Measurements from ENCODE around the gene C10orf53.
"Not testable (repeated sequence)": the region's sequence is repeated elsewhere in the genome, so short reads cannot be mapped to it uniquely, and the experiment has no call there.

C10orf53 gene

GRCh38 chr10:49652421-49653272 is 26.8 kb upstream of the C10orf53 start:
- DNase-seq = no peak

GRCh38 chr10:49653273-49653929 is 26.1 kb upstream of the C10orf53 start:
- no peak for DNase-seq

DNA sequence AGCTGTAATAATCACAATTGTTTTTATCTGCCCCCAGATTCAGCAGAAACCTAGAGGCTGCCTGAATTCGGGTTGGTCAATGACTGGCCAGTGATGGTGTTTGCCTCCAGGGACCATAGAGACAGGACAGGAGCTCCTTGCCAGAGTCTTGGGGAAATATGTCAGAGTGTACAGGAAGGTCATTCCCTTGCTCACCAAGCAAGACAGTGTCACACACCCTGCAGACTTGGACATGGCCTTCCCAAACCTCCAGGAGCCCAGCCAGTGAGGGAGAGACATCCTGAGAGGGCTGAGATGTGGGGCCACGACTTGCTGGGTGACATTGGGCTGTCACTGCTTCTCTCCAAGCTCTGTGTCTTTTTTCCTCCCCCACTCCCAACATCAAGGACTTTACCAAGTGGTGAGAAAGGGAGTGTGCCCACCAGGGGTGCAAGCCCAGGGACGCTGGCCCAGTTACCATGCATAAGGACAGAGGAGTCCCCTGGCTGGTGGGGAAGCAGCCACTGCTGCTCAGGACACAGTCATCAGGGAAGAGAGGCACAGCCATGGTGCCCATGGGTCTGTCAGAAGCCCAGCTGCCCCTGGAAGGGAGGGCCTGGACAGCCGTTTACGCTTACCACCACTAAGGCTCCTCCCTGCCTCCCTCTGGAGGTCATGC is 25.3 kb upstream of the C10orf53 start:
- DNase-seq = no peak

DNA sequence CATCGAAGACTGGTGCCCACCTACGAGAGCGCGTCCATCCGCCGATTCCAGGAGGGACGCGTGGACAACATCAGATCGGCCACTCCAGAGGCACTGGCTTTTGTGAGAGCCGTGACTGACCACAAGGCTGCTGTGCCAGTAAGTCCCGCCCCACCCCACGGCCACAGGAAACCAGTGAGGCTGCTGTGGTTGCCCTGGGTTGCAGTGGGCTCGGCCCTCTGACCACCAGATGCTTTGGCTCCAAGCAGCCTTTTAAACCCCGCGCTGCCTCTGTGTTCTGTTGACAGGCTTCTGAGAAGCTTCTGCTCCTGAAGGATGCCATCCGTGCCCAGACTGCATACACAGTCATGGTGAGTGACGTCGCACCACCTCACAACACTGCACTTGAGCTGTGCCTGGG is 24.4 kb upstream of the C10orf53 start:
- DNase-seq = no peak

DNA sequence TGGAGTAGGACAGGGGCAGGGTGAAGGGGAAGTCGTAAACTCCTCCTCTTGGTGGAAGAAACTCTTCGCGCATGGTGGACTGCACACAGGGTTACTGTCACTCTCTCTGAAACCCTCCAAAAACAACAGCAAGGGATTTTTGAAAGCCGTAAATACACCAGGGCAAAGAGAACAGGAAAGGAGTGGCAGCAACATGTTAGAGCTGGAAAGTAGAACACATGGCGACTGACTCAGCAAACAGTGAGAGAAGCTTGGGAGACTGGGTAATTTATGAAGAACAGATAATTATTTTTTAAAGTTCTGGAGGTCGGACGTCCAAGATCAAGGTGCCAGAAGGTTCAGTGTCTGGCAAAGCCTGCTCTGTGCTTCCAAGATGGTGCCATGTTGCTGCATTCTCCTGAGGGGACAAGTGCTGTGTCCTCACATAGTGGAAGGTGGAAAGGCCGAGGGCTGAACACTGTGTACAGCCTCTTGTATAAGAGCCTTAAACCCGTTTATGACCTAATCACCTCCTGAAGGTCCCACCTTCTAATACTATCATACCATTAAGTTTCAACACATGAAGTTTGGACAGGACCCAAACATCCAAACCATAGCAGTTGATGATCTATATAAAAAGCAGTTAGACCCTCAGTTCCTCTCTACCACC is 22.5 kb upstream of the C10orf53 start:
- DNase-seq = no peak

DNA sequence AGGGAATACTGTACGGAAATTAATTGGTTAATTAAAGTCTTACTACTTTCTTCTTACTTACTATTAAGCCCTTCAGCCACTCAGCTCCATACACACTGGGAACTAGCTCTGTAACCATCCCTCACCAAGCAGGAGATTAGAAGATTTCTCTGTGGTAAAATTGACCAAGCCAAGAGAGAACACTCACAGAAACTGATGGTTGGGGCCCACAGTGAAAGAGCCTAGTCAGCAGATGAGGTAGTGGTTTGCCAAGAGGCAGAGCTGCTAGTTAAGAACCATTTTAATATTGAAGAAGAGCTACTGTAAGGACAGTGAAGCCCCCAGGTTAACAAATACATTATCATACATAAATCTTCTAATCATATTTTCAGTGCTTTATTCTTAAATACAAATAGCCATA is 21.8 kb upstream of the C10orf53 start:
- no peak for DNase-seq

GRCh38 chr10:49661140-49661856 is 18.2 kb upstream of the C10orf53 start:
- DNase-seq = no peak

GRCh38 chr10:49662169-49662830 is 17.2 kb upstream of the C10orf53 start:
- no peak for DNase-seq

DNA sequence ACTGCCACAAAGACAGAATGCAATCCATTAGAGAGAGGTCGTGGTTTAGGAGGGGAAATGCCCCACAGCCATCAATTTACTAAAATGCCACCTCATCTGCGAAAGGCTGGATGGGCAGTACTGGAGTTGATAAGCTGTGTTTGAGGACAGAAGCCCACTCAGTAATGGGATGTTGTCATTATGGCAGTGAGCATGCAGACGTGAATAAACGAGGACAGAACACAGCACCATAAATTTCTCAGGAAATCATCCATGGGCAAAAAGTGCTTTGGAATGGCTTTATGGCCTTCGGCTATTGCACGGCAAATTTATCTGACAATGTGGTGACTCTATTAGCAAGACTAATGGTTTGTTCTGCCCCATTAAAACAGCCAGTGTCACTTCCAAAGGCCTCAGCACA is 15.9 kb upstream of the C10orf53 start:
- DNase-seq = no peak

DNA sequence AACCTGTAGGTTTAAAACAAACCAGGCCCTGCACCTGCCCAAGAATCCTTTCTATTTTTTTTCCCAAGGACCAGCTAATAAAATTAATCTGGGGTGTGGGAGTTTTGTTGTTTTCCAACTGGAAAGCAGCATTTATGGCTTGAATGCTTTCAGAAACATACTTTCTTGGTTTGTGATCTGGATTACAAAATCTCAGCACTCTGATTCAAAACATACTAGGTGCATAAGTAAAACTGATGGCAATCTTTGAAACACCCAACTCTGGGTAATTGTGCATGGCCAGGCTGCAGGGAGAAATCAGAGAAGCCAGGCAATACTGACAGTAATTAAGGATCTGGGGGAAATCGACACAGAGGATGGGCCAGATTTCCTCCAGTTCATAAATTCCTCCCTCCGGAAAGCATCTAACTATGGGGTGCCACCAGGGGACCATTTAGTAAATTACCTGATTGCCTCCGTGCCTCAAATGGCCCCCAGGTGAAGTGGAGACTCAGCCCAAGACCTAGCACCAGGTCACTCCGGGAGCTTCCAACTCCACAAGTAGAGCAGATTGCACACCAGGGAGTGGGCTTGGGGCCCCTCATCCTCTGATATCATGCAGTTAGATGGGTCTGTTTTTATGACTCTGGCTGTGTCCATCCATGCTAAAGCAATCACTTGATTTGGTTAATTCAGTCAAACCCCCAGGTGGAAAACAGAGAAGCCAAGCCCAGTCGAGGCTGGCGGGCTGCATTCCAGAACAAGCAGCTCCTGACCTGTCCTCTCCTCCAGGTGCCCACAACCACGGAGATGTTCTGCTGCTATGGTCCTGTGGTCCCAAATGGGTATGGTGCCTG is 15.2 kb upstream of the C10orf53 start:
- DNase-seq = no peak

DNA sequence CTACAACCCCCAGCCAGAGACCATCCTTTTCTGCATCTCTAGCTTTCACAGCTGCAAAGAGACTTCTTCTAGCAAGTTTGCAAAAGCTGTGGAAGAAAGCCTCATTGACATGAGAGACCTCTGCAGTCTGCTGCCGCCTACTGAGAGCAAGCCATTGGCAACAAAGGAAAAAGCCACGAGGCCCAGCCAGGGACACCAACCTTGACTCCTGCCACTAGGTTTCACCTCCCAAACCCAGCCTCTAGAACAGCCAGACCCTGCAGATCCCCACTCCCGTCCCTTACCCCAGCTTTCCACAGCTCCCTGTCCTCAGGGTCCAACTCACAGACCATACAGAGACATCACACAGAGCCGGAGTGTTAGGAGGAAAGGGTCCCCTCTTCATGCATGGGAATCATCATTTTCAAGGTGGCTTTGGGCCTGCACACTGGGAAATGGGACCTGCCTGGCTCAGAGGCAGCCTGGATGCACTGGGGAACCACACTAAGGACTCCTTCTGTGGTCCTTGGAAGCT is 14.6 kb upstream of the C10orf53 start:
- no peak for DNase-seq

- no peak for DNase-seq
Measured at GRCh38 chr10:49666054-49666615, 13.3 kb upstream of the C10orf53 start.

- no peak for DNase-seq
Measured at GRCh38 chr10:49666685-49667084, 12.8 kb upstream of the C10orf53 start.

- DNase-seq = no peak
Measured at GRCh38 chr10:49667991-49668390, 11.5 kb upstream of the C10orf53 start.

- DNase-seq = no peak
Measured at GRCh38 chr10:49668684-49669083, 10.8 kb upstream of the C10orf53 start.

DNA sequence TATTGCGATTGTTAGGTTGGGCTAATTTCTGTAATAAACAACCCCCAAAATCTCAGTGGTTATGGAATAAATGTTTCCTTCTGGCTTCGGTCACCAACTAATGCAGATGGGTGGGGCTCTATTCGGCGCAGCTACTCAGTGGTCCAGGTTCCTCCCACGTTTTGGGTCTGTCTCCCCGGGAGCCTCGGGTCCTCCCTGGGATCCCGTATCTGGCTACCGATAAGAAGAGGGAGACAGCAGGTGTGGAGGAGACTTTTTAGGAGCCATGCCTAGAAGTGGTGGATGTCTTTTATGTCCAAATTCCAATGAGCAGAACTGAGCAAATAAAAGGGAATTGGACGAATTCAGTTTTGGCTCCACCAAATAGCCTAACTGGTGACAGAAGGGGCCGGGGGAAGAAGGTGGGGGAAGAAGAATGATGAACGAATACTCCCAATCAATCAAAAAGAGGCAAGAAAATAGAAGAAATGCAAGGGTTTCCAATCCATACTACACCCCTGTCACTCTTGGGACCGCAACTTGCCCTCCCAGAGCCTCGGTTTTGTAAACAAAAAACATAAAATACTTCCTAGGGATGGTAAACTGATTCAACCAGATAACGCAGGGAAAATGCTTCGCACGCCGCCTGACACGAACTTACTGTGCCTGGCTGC is 498 bp upstream of the C10orf53 start:
- DNase-seq = no peak

GRCh38 chr10:49682449-49682848 is 3.0 kb downstream of the C10orf53 start:
- not testable (repeated sequence) for DNase-seq

GRCh38 chr10:49682879-49683278 is 3.4 kb downstream of the C10orf53 start:
- DNase-seq = no peak

DNA sequence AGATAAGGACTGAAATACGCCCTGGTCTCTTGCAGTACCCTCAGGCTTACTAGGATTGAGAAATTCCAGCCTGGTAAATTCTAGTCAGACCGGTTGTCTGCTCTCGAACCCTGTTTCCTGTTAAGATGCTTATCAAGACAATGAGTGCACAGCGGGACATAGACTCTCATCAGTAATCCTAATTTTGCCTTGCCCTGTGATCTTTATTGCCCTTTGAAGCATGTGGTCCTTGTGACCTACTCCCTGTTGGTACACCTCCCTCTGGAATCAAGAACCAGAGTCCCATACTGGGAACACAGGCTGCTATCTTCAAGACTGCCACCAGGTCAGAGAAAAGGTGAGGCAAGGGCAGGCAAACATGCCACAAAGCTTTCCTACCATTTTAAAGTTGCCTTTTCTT is 7.2 kb downstream of the C10orf53 start:
- DNase-seq = no peak

- no peak for DNase-seq
Measured at GRCh38 chr10:49688261-49688846, 8.9 kb downstream of the C10orf53 start.

Measured in NK-92 treated with Interleukin-12 subunit alpha and Interleukin-12 subunit beta, amount 100 ng/mL, for 24 hours (cell line).